ENCODE data around the gene MYOM1. TPM values are rescaled to one million over a fixed set of nuclear protein-coding genes. Genes with fewer than 3 reads are reported as not detected.

The MYOM1 gene
- total RNA-seq, 2 experiments from 2014 or later: 1.0 to 1.3 TPM

- CTCF ChIA-PET: interaction anchor here (1.3 to 4.3 kb wide), 3 partner anchors 9 to 11 kb away, joined by 4 to 20 read pairs (median 5); no protein-coding TSS in a partner anchor
- Mint-ChIP-seq H3K27me3 (no peaks in the 10 kb centered on the region), H3K27ac (no peak overlapping the region), H3K4me3 (no peak overlapping the region), H3K9me3 (peaks cover 8% of the 10 kb centered on the region), H3K36me3 (ENCODE audit: low read depth) (peaks cover 3% of the 10 kb centered on the region), H3K4me1 (ENCODE audit: low read depth) (no peaks in the 10 kb centered on the region)
- TF ChIP-seq CTCF (IDR thresholded peaks at IDR 0.05): no peak
- ATAC-seq (no peak), DNase-seq (no peak)
- intact Hi-C loops (cut with micrococcal nuclease): no loop called here
- POLR2A ChIA-PET: no interaction called here
These were observed 79.4 kb downstream of the MYOM1 start for GRCh38 chr18:3140342-3140741.

- Mint-ChIP-seq H3K27me3 (no peaks in the 10 kb centered on the region), H3K36me3 (ENCODE audit: low read depth) (peaks cover 3% of the 10 kb centered on the region), H3K9me3 (peaks cover 8% of the 10 kb centered on the region), H3K4me1 (ENCODE audit: low read depth) (no peaks in the 10 kb centered on the region), H3K4me3 (no peak overlapping the region), H3K27ac (no peak overlapping the region)
- no peak for DNase-seq
- TF ChIP-seq CTCF (IDR thresholded peaks at IDR 0.05): no peak
- no peak for ATAC-seq
- CTCF ChIA-PET: interaction anchor here (1.3 to 4.3 kb wide), 6 partner anchors 10 to 146 kb away, joined by 3 to 20 read pairs (median 6); no protein-coding TSS in a partner anchor
- intact Hi-C loops (cut with micrococcal nuclease): no loop called here
- POLR2A ChIA-PET: no interaction called here
These were observed 80.4 kb downstream of the MYOM1 start for GRCh38 chr18:3139406-3139805.

DNA sequence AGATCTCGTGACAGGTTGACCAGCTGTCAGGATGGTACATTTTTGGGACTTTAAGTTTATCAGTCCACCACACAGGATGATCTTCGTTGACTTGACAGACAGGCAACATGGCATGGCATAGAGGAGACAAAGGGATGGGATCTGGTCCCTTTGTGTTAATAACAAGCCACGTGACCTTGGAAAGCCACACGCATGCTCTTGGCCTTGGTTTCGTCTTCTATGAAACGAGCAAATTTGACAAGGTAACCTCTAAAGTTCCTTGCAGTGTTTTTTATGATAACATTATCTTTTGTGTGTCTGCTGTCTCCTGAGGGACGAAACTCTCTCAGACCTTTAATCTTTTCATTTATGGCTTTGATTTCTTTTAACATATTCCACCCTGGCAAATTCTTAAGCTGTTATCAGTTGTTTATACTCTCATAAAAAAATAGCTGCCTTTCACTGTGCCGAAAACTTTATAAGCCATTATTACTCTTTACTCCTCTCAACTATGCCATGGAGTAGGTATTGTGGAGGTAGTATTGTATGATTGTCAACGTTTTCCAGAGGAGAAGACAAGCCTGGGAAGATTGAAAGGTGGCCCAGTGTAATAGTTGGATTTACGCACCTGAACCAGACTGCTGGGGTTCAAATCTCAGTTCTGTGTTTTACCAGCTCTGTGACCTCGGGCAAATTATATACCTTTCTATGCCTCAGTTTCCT lies 81.3 kb downstream of the MYOM1 start:
- ChIA-PET CTCF (interaction anchor here (0.8 to 4.3 kb wide), 6 partner anchors 9 to 145 kb away, joined by 3 to 20 read pairs (median 5); no protein-coding TSS in a partner anchor), POLR2A (no interaction called here)
- intact Hi-C loops (cut with micrococcal nuclease): no loop called here
- H3K36me3 Mint-ChIP-seq (ENCODE audit: low read depth): peaks cover 3% of the 10 kb centered on the region
- H3K4me1 Mint-ChIP-seq (ENCODE audit: low read depth): no peaks in the 10 kb centered on the region
- H3K27me3 Mint-ChIP-seq: no peaks in the 10 kb centered on the region
- DNase-seq: no peak
- H3K27ac Mint-ChIP-seq: no peak overlapping the region
- no peak for TF ChIP-seq CTCF (IDR thresholded peaks at IDR 0.05)
- no peak overlapping the region for H3K4me3 Mint-ChIP-seq
- H3K9me3 Mint-ChIP-seq: peaks cover 8% of the 10 kb centered on the region
- ATAC-seq: no peak

- DNase-seq: no peak
- CTCF ChIA-PET: interaction anchor here (2.2 kb wide), 1 partner anchor 16 kb away, joined by 9 read pairs; no protein-coding TSS in a partner anchor
- Mint-ChIP-seq H3K9me3 (no peaks in the 10 kb centered on the region), H3K4me3 (no peak overlapping the region), H3K4me1 (ENCODE audit: low read depth) (no peaks in the 10 kb centered on the region), H3K27ac (no peak overlapping the region), H3K27me3 (no peaks in the 10 kb centered on the region), H3K36me3 (ENCODE audit: low read depth) (no peaks in the 10 kb centered on the region)
- POLR2A ChIA-PET: no interaction called here
- no peak for ATAC-seq
- TF ChIP-seq CTCF (IDR thresholded peaks at IDR 0.05): no peak
- intact Hi-C loops (cut with micrococcal nuclease): no loop called here
These were observed 84.2 kb downstream of the MYOM1 start for GRCh38 chr18:3135536-3135935.

DNA sequence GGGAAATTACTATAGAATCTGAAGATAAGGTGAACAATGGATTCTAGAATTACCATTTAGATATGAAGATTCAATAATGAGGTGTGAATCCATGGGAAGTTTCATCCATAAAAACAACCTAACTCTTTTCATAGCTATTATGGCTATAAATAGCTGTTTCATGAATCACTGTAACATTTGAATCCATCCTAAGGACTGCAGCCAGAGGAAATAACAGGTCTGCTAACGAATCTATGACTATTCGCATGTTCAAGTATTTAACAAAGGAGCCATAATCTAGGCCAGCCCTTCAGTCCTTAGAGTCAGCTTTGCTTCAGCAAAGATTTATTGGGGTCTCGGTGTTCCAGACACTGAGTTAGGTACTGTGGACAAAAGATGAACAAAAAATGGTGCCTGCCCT lies 87.1 kb downstream of the MYOM1 start:
- DNase-seq (no peak), ATAC-seq (no peak)
- ChIA-PET POLR2A (no interaction called here), CTCF (interaction anchor here (1.0 to 3.7 kb wide), 3 partner anchors 19 to 138 kb away, joined by 3 to 20 read pairs (median 5); no protein-coding TSS in a partner anchor)
- Mint-ChIP-seq H3K4me3 (no peak overlapping the region), H3K4me1 (ENCODE audit: low read depth) (peaks cover 9% of the 10 kb centered on the region), H3K36me3 (ENCODE audit: low read depth) (no peaks in the 10 kb centered on the region), H3K27ac (no peak overlapping the region), H3K27me3 (no peaks in the 10 kb centered on the region), H3K9me3 (no peaks in the 10 kb centered on the region)
- intact Hi-C loops (cut with micrococcal nuclease): no loop called here
- TF ChIP-seq CTCF (IDR thresholded peaks at IDR 0.05): no peak
